Measurements from ENCODE around the gene PLEKHA6. TPM values are rescaled to one million over a fixed set of nuclear protein-coding genes. Genes with fewer than 3 reads are reported as not detected.

PLEKHA6 gene
- polyA plus RNA-seq, 3 donors, result 0.08 TPM; not detected in 1

DNA sequence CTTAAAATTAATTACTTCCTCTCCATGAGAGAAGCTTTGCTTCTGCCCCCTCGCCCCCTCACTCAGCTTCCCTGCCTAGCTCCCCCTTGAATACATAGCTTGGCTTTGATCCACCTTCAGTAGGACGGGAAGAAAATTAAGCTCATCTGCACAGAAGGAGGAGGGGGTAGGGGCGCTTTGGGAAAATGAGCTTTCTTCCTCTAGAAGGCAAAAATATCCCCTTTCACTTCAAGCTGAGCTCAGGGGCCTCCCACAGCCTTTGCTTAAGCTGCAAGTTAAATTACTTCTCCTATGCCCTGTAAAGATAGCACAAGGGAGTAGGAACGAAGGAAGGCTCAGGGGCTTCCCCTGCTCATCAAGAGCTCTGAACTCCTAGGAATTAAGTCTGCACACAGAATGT lies 80.8 kb downstream of the PLEKHA6 start:
- Mint-ChIP-seq H3K9me3 (no peaks in the 10 kb centered on the region), H3K4me3 (no peak overlapping the region), H3K27me3 (ENCODE audit: low read depth in 3 of 3) (peaks cover 1 to 9% (median 6%) of the 10 kb centered on the region in 3 donors), H3K4me1 (peaks cover 22% of the 10 kb centered on the region), H3K27ac (peak overlapping the region in 1 of 7 donors; percentile 30), H3K36me3 (no peaks in the 10 kb centered on the region)
- Histone ChIP-seq H4K20me1 (ENCODE audit: insufficient read depth, low read length) (no peaks in the 10 kb centered on the region), H3K4me2 (replicated peaks; ENCODE audit: extremely low read depth, low read length, poor library complexity, severe bottlenecking) (no peak overlapping the region), H3K36me3 (replicated peaks in 1 of 2; ENCODE audit: control insufficient read depth in 1 of 2, insufficient read depth in 2 of 2, low read length in 2 of 2) (no peaks in the 10 kb centered on the region), H3K9ac (ENCODE audit: insufficient read depth, low read length, poor library complexity, severe bottlenecking) (no peak overlapping the region), H2AFZ (ENCODE audit: insufficient read depth, low read depth, low read length, poor library complexity, severe bottlenecking) (no peak overlapping the region), H3K9me3 (replicated peaks in 1 of 2; ENCODE audit: control insufficient read depth in 1 of 2, insufficient read depth in 1 of 2, low read length in 2 of 2) (no peaks in the 10 kb centered on the region), H3K79me2 (ENCODE audit: insufficient read depth, low read length) (no peaks in the 10 kb centered on the region), H3K4me1 (ENCODE audit: control insufficient read depth in 1 of 2, insufficient read depth in 2 of 2, low read length in 2 of 2) (peaks cover 0 to 5% of the 10 kb centered on the region in 2 donors), H3K27ac (ENCODE audit: low read depth in 1 of 2, low read length in 2 of 2) (no peak overlapping the region), H3K4me3 (replicated peaks in 1 of 3; ENCODE audit: low read depth in 2 of 3, low read length in 3 of 3) (no peak overlapping the region), H3K27me3 (ENCODE audit: control insufficient read depth in 2 of 2, insufficient read depth in 2 of 2, low read length in 2 of 2) (no peaks in the 10 kb centered on the region)
- WGBS (ENCODE audit: insufficient coverage), result 0% methylated on average over 1 of the region's 4 CpGs
- intact Hi-C loops (cut with micrococcal nuclease), result no loop called here
- no peak for DNase-seq
- TF ChIP-seq, protein P1, sequence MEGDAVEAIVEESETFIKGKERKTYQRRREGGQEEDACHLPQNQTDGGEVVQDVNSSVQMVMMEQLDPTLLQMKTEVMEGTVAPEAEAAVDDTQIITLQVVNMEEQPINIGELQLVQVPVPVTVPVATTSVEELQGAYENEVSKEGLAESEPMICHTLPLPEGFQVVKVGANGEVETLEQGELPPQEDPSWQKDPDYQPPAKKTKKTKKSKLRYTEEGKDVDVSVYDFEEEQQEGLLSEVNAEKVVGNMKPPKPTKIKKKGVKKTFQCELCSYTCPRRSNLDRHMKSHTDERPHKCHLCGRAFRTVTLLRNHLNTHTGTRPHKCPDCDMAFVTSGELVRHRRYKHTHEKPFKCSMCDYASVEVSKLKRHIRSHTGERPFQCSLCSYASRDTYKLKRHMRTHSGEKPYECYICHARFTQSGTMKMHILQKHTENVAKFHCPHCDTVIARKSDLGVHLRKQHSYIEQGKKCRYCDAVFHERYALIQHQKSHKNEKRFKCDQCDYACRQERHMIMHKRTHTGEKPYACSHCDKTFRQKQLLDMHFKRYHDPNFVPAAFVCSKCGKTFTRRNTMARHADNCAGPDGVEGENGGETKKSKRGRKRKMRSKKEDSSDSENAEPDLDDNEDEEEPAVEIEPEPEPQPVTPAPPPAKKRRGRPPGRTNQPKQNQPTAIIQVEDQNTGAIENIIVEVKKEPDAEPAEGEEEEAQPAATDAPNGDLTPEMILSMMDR (IDR thresholded peaks at IDR 0.05), result no peak

DNA sequence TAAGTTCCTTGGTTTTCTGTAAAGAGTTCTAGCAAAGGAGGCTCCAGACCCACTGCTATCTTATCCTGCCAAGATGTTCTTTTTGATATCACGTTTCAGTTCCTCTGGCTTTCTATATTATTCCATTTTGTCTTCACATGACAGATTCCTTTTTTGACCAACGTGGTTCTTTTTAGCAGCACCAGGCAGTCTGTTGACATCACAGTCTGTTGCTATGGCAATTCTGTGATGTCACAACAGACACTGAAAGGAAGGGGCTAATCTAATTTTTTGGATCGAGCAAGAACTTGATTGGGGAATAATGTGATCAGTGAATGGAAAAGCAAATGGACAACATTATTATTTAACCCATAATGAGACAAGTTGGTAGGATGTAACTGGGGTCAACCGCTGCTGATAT lies 81.5 kb downstream of the PLEKHA6 start:
- Mint-ChIP-seq H3K27ac (peak overlapping the region in 3 of 7 donors; percentile 1 to 79 (median 5)), H3K4me3 (no peak overlapping the region), H3K36me3 (no peaks in the 10 kb centered on the region), H3K9me3 (no peaks in the 10 kb centered on the region), H3K27me3 (ENCODE audit: low read depth in 3 of 3) (peaks cover 1 to 7% (median 6%) of the 10 kb centered on the region in 3 donors), H3K4me1 (peaks cover 22% of the 10 kb centered on the region)
- H3K36me3 ChIP-seq (replicated peaks in 1 of 2; ENCODE audit: control insufficient read depth in 1 of 2, insufficient read depth in 2 of 2, low read length in 2 of 2), result no peaks in the 10 kb centered on the region
- 13% methylated on average over 1 of the region's 4 CpGs for WGBS (ENCODE audit: insufficient coverage)
- H3K4me3 ChIP-seq (replicated peaks in 1 of 3; ENCODE audit: low read depth in 2 of 3, low read length in 3 of 3), result no peak overlapping the region
- no peaks in the 10 kb centered on the region for H3K9me3 ChIP-seq (replicated peaks in 1 of 2; ENCODE audit: control insufficient read depth in 1 of 2, insufficient read depth in 1 of 2, low read length in 2 of 2)
- no peaks in the 10 kb centered on the region for H4K20me1 ChIP-seq (ENCODE audit: insufficient read depth, low read length)
- intact Hi-C loops (cut with micrococcal nuclease), result no loop called here
- no peak overlapping the region for H3K27ac ChIP-seq (ENCODE audit: low read depth in 1 of 2, low read length in 2 of 2)
- peaks cover 4 to 9% of the 10 kb centered on the region in 2 donors for H3K4me1 ChIP-seq (ENCODE audit: control insufficient read depth in 1 of 2, insufficient read depth in 2 of 2, low read length in 2 of 2)
- H3K4me2 ChIP-seq (replicated peaks; ENCODE audit: extremely low read depth, low read length, poor library complexity, severe bottlenecking), result no peak overlapping the region
- H3K27me3 ChIP-seq (ENCODE audit: control insufficient read depth in 2 of 2, insufficient read depth in 2 of 2, low read length in 2 of 2), result no peaks in the 10 kb centered on the region
- TF ChIP-seq, protein P1 (IDR thresholded peaks at IDR 0.05), result no peak
- DNase-seq, result peak in 1 of 3 donors; percentile 2
- H2AFZ ChIP-seq (ENCODE audit: insufficient read depth, low read depth, low read length, poor library complexity, severe bottlenecking), result no peak overlapping the region
- no peaks in the 10 kb centered on the region for H3K79me2 ChIP-seq (ENCODE audit: insufficient read depth, low read length)
- no peak overlapping the region for H3K9ac ChIP-seq (ENCODE audit: insufficient read depth, low read length, poor library complexity, severe bottlenecking)

Measured in CD14-positive monocyte (primary cell).